Coronary artery (tissue), 2 donors: ENCODE measurements around the gene AP5S1.

Source experiments
- DNase-seq: peaks from one replicate; pipeline ENCODE4 v3.0.0-alpha.2; 2017; ENCODE audit warnings: low spot score
- H3K27ac ChIP-seq, 2 donors: fragments of 200-600 bp; sonication (generic); one replicate each; pipeline ENCODE4 v1.5.1; 2016 to 2019
- H3K4me3 ChIP-seq: fragments of 200-600 bp; sonication (generic); 2 replicates; pipeline ENCODE4 v1.5.1; 2016; ENCODE audit warnings: mild to moderate bottlenecking, moderate library complexity
- CTCF ChIP-seq: fragments of 200-600 bp; sonication (generic); IDR thresholded peaks from one replicate; pipeline ENCODE4 v1.5.1; 2019; ENCODE audit warnings: antibody characterized with exemption

AP5S1 gene

GRCh38 chr20:3781153-3781910 lies 39.0 kb upstream of the AP5S1 start, which contains the start of gene SPEF1:
Gene SPEF1, minus strand, starts transcription at chr20:3781448. Its CDS starts 161 bp downstream, at chr20:3781287.
- peak; percentile 88 for DNase-seq
- Histone ChIP-seq H3K27ac (peak within 1 kb of the TSS in 1 of 2 donors; percentile 73), H3K4me3 (peak within 1 kb of the TSS; percentile 63)
- no peak for TF ChIP-seq CTCF

- Histone ChIP-seq H3K4me3 (no peak overlapping the region), H3K27ac (no peak overlapping the region)
- TF ChIP-seq CTCF, result no peak
- DNase-seq, result no peak
These were observed 37.8 kb upstream of the AP5S1 start for GRCh38 chr20:3782597-3782996.

- H3K4me3 ChIP-seq, result no peak overlapping the region
- H3K27ac ChIP-seq, result peak overlapping the region in 1 of 2 donors; percentile 9
- no peak for TF ChIP-seq CTCF
- DNase-seq, result no peak
These were observed 37.3 kb upstream of the AP5S1 start for GRCh38 chr20:3783068-3783489.

- Histone ChIP-seq H3K27ac (peak overlapping the region in 1 of 2 donors; percentile 40), H3K4me3 (peak overlapping the region; percentile 84)
- TF ChIP-seq CTCF, result no peak
- no peak for DNase-seq
These were observed 36.7 kb upstream of the AP5S1 start for GRCh38 chr20:3783511-3784195.

- Histone ChIP-seq H3K27ac (peak overlapping the region in 1 of 2 donors; percentile 40), H3K4me3 (peak overlapping the region; percentile 84)
- TF ChIP-seq CTCF, result no peak
- DNase-seq, result no peak
These were observed 36.0 kb upstream of the AP5S1 start for GRCh38 chr20:3784216-3784853.

- H3K27ac ChIP-seq, result peak overlapping the region in 1 of 2 donors; percentile 85
- TF ChIP-seq CTCF, result no peak
- DNase-seq, result no peak
- peak overlapping the region; percentile 84 for H3K4me3 ChIP-seq
These were observed 35.5 kb upstream of the AP5S1 start for GRCh38 chr20:3784863-3785239.
